T-helper 22 cell (primary cell): ENCODE data around the gene KLF14.
"Not testable (repeated sequence)": the region's sequence is repeated elsewhere in the genome, so short reads cannot be mapped to it uniquely, and the experiment has no call there.

Source experiments
- DNase-seq: peaks from one replicate; pipeline ENCODE4 v3.0.0-alpha.2; 2020; ENCODE audit warnings: low read depth

Gene KLF14

GRCh38 chr7:130719541-130719940, 14.5 kb downstream of the KLF14 start:
- DNase-seq = no peak

- DNase-seq = no peak
Observed at GRCh38 chr7:130712416-130712815, 21.6 kb downstream of the KLF14 start.

GRCh38 chr7:130708766-130709165, 25.2 kb downstream of the KLF14 start:
- no peak for DNase-seq

- no peak for DNase-seq
Observed at GRCh38 chr7:130708001-130708400, 26.0 kb downstream of the KLF14 start.

GRCh38 chr7:130703851-130704250, 30.2 kb downstream of the KLF14 start:
- no peak for DNase-seq

- no peak for DNase-seq
Observed at GRCh38 chr7:130701650-130702049, 32.4 kb downstream of the KLF14 start.

GRCh38 chr7:130700760-130701159, 33.2 kb downstream of the KLF14 start:
- no peak for DNase-seq

- DNase-seq = no peak
Observed at GRCh38 chr7:130699686-130700085, 34.3 kb downstream of the KLF14 start.

- DNase-seq = no peak
Observed at GRCh38 chr7:130697820-130698219, 36.2 kb downstream of the KLF14 start.

- no peak for DNase-seq
Observed at GRCh38 chr7:130695840-130696239, 38.2 kb downstream of the KLF14 start.

- not testable (repeated sequence) for DNase-seq
Observed at GRCh38 chr7:130692396-130692795, 41.6 kb downstream of the KLF14 start.

- DNase-seq = no peak
Observed at GRCh38 chr7:130689683-130690082, 44.3 kb downstream of the KLF14 start.

GRCh38 chr7:130683026-130683425, 51.0 kb downstream of the KLF14 start:
- DNase-seq = no peak
